Muscle layer of duodenum (tissue), 2 donors: ENCODE measurements around the gene MBLAC1.

Experiments used
- H3K27ac ChIP-seq: one replicate; pipeline ENCODE4 v1.7.0; 2013; ENCODE audit warnings: mild to moderate bottlenecking, low read length
- H3K27me3 ChIP-seq: one replicate; pipeline ENCODE4 v1.7.0; 2013; ENCODE audit warnings: low read depth, mild to moderate bottlenecking, control low read depth, low read length
- H3K36me3 ChIP-seq, 2 donors: one replicate each; pipeline ENCODE4 v1.7.0; 2013; ENCODE audit warnings: low read length in 2 of 2, control low read depth in 1 of 2, mild to moderate bottlenecking in 1 of 2; ENCODE audit not compliant: insufficient read depth in 2 of 2, control insufficient read depth in 1 of 2
- H3K4me1 ChIP-seq, 2 donors: one replicate each; pipeline ENCODE4 v1.7.0; 2013; ENCODE audit warnings: low read length in 2 of 2, mild to moderate bottlenecking in 2 of 2, control low read depth in 1 of 2, moderate library complexity in 1 of 2; ENCODE audit not compliant: insufficient read depth in 2 of 2, control insufficient read depth in 1 of 2
- H3K4me3 ChIP-seq, 2 donors: one replicate each; pipeline ENCODE4 v1.7.0; 2013; ENCODE audit warnings: low read length in 2 of 2, low read depth in 1 of 2, mild to moderate bottlenecking in 1 of 2
- H3K9me3 ChIP-seq, 2 donors: one replicate each; pipeline ENCODE4 v1.7.0; 2013; ENCODE audit warnings: low read length in 2 of 2, control low read depth in 1 of 2, mild to moderate bottlenecking in 1 of 2; ENCODE audit not compliant: control insufficient read depth in 1 of 2
- donor health status: healthy.

MBLAC1 gene

DNA sequence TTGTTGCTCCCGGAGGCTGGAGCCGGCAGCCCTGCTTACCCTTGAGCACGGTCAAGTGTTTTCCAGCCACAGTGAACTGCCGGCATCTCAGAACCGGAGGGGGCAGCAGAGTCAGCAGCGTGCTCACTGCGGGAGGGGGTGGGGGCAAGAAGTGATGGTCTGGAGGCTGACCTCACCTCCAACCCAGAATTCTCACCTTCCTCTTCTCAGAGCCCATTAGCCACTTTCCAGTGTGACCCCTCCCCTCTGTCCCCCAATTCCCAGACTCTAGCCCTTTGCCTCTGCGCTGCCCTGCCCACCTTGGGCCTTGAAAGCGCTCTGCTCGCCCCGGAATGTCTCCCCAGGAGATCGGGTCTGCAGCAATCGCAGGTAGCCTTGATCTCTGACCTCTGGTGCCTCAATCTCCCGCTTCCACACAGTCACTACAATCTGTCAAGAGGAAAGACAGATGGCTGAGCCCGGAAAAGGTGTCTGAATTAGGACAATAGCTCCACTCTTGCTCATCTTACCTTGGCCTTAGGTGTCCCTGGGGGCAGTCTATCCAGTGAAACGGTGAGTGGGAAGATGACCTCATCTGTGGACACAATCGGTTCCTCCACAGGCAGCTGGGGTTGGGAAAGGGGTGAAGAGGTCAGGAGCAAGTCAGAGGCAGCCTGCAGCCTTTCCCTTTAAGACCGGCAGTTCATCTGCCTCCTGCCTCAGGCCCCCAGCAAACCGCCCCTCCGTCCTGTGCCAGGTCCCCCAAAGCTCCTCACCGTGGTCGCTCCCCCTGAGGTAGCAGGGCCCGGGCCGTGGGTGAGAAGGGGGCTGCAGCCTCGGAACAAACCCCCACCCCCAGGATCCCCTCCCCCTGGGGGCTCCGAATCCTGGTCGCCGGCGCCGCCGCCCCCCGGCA lies 30.8 kb downstream of the MBLAC1 start:
- peaks cover 16 to 27% of the 10 kb centered on the region in 2 donors for H3K4me1 ChIP-seq
- H3K27ac ChIP-seq, result peak overlapping the region; percentile 20
- H3K36me3 ChIP-seq, result peaks cover 20 to 39% of the 10 kb centered on the region in 2 donors
- H3K27me3 ChIP-seq, result no peaks in the 10 kb centered on the region
- no peaks in the 10 kb centered on the region for H3K9me3 ChIP-seq
- peak overlapping the region; percentile 26 to 92 for H3K4me3 ChIP-seq

- H3K27ac ChIP-seq, result peak within 1 kb of the TSS; percentile 63
- H3K4me1 ChIP-seq, result peaks cover 16 to 27% of the 10 kb centered on the region in 2 donors
- no peaks in the 10 kb centered on the region for H3K27me3 ChIP-seq
- peaks cover 19 to 34% of the 10 kb centered on the region in 2 donors for H3K36me3 ChIP-seq
- H3K9me3 ChIP-seq, result no peaks in the 10 kb centered on the region
- peak within 1 kb of the TSS; percentile 26 to 92 for H3K4me3 ChIP-seq
Observed at GRCh38 chr7:100158229-100159098, 31.7 kb downstream of the MBLAC1 start, which contains the start of gene TRAPPC14. TSS of gene TRAPPC14 (minus strand) at chr7:100158723. CDS start at chr7:100158499, 224 bp downstream.

DNA sequence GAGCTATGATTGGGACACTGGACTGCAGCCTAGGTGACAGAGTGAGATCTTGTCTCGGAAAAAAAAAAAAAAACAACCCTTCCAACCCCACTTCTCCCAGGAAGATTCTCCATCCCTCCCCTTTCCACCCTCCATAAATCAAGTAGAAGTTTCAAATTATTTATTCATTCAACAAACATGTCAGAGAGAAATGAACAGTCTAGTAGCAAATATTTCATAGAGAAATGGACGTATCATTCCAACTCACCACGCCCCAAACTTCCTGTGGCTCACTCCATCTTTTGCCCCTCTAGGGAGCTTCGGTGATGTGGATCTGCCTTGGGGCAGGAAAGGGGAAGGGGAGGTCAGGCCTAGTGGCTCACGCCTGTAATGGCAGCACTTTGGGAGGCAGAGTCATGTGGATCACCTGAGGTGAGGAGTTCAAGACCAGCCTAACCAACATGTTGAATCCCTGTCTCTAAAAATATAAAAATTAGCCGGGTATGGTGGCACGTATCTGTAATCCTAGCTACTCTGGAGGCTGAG lies 32.4 kb downstream of the MBLAC1 start:
- Histone ChIP-seq H3K4me3 (peak overlapping the region; percentile 26 to 92), H3K27ac (peak overlapping the region; percentile 63), H3K27me3 (no peaks in the 10 kb centered on the region), H3K9me3 (no peaks in the 10 kb centered on the region), H3K4me1 (peaks cover 10 to 25% of the 10 kb centered on the region in 2 donors), H3K36me3 (peaks cover 12 to 27% of the 10 kb centered on the region in 2 donors)

- Histone ChIP-seq H3K27ac (no peak overlapping the region), H3K4me1 (peaks cover 10 to 18% of the 10 kb centered on the region in 2 donors), H3K36me3 (peaks cover 11 to 18% of the 10 kb centered on the region in 2 donors), H3K27me3 (no peaks in the 10 kb centered on the region), H3K4me3 (no peak overlapping the region), H3K9me3 (no peaks in the 10 kb centered on the region)
Observed at GRCh38 chr7:100160067-100160466, 33.3 kb downstream of the MBLAC1 start.

DNA sequence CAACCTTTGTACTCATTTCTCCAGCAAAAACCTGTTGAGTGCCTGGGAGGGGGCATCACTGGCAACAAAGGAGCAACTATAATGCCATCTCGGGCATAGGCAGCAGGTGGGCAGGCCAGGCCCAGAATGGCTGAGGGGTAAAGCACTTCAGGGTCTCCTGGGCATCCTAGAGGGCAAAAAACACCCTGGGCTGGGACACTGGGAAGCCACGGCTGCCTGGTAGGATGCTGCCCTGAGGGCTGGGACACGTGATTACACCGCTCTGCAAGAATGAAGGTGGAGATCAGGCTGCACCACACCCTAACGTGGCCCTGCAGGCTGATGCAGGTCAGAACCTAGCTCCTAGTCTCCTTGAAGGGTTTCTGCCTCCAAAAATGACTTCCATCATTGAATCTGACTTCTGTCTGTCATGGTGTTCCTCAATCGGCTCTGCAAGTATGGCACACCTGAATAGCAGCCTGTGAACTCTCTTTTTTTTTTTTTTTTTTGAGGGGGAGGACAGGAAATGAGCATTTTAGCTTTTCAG lies 36.3 kb downstream of the MBLAC1 start:
- peaks cover 0 to 17% of the 10 kb centered on the region in 2 donors for H3K4me1 ChIP-seq
- no peaks in the 10 kb centered on the region for H3K27me3 ChIP-seq
- H3K4me3 ChIP-seq, result no peak overlapping the region
- H3K36me3 ChIP-seq, result no peaks in the 10 kb centered on the region
- no peaks in the 10 kb centered on the region for H3K9me3 ChIP-seq
- H3K27ac ChIP-seq, result no peak overlapping the region

GRCh38 chr7:100163871-100164270 lies 37.1 kb downstream of the MBLAC1 start:
- Histone ChIP-seq H3K36me3 (no peaks in the 10 kb centered on the region), H3K4me3 (no peak overlapping the region)

DNA sequence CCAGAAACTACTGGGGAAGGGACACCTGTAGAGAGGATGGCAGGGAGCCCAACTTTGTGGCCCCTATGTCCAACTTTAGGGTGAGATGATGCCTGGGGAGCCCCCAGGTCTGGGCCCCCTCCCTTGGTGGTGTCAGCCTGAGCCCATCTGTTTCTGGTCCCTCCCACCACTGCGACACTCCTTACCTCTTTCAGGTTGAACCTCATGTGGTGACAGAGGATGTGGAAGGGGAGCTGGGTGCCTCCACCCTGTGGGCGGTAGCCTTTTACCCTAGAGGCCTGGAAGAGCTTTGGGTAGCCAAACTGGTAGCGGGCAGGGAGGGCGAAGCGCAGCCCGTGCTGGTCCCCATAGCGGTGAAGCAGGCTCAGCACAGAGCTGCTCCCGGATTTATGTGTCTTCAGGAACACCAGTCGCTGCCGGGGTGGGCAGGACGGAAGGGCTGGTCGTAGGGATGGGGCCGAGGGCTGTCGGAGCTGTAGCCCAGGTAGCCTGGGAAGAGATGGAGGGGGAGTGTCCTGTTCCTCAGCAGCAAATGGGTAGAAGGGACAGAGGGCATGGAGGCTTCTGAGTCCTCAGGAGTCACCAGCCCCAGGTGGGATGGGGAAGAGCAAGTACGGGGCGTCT lies 39.7 kb downstream of the MBLAC1 start:
- no peak overlapping the region for H3K27ac ChIP-seq
- no peaks in the 10 kb centered on the region for H3K36me3 ChIP-seq

More at GRCh38 chr7:100163871-100164270, 37.1 kb downstream of the MBLAC1 start:
- no peak overlapping the region for H3K27ac ChIP-seq
- no peaks in the 10 kb centered on the region for H3K27me3 ChIP-seq
- peaks cover 0 to 23% of the 10 kb centered on the region in 2 donors for H3K4me1 ChIP-seq
- no peaks in the 10 kb centered on the region for H3K9me3 ChIP-seq

DNA sequence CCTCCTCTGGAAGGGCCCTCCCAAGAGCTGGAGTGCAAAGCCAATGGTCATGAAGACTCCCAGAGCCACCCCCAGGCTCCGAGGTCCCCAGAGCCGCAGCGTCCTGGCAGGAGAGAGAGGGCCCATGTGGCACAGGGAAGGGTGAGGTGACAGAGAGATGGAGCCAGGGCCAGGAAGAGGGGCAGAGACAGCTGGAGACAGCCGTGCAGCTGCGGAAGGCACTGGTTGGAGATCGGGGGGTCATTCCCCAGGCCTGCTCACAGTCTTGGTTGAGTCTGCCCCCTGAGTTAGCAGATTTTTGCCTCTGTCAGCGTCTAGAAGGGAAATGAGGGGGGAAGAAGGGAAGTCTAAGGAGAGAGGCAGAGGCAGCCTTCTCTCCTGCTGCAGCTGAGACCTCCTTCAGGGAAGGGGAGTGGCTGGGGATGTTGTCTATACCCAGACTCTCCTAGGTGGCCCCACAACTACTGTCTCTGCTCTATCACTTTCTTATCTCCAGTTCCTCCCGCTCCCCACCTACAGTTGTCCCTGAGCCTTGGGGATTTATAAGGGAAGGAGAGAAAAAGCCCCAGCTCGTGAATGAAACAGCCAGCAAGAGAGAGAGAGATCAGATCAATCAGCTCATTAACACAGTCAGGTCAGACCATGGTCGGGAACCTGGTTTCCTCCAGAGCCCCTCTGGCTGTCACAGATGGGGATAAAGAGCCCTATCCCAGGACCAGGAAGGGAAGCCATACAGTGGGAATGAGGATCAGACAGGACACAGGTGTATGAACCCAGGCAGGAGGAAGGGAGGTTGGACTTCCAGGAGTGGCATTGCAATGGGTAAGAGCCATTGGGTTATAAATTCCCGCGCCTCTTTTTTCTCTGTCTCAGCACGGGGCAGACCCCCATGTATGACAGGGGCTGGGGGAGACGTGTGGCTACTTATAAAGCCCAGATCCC lies 40.5 kb downstream of the MBLAC1 start:
- no peak overlapping the region for H3K27ac ChIP-seq
- H3K27me3 ChIP-seq, result peaks cover 4% of the 10 kb centered on the region
- peaks cover 0 to 32% of the 10 kb centered on the region in 2 donors for H3K4me1 ChIP-seq
- no peaks in the 10 kb centered on the region for H3K9me3 ChIP-seq
- peak overlapping the region; percentile 64 to 78 for H3K4me3 ChIP-seq
- no peaks in the 10 kb centered on the region for H3K36me3 ChIP-seq

More for the DNA sequence above, 39.7 kb downstream of the MBLAC1 start:
- Histone ChIP-seq H3K27me3 (no peaks in the 10 kb centered on the region), H3K4me1 (peaks cover 0 to 29% of the 10 kb centered on the region in 2 donors), H3K4me3 (no peak overlapping the region), H3K9me3 (no peaks in the 10 kb centered on the region)

- no peaks in the 10 kb centered on the region for H3K36me3 ChIP-seq
- H3K9me3 ChIP-seq, result no peaks in the 10 kb centered on the region
- peaks cover 4% of the 10 kb centered on the region for H3K27me3 ChIP-seq
- H3K4me1 ChIP-seq, result peaks cover 0 to 32% of the 10 kb centered on the region in 2 donors
- H3K27ac ChIP-seq, result peak overlapping the region; percentile 47
- H3K4me3 ChIP-seq, result peak overlapping the region; percentile 64 to 78
Observed at GRCh38 chr7:100167912-100168323, 41.2 kb downstream of the MBLAC1 start.
